Rectal smooth muscle tissue (tissue), 1 donor: Measurements from ENCODE around the gene GGCX.

Experiments
- H3K27ac ChIP-seq: one replicate; pipeline ENCODE4 v1.7.0; 2013; ENCODE audit warnings: low read depth, low read length, inconsistent platforms
- H3K27me3 ChIP-seq: one replicate; pipeline ENCODE4 v1.7.0; 2013; ENCODE audit warnings: low read length; ENCODE audit not compliant: control insufficient read depth, insufficient read depth
- H3K36me3 ChIP-seq: one replicate; pipeline ENCODE4 v1.7.0; 2013; ENCODE audit warnings: low read length; ENCODE audit not compliant: control insufficient read depth, insufficient read depth
- H3K4me1 ChIP-seq: one replicate; pipeline ENCODE4 v1.7.0; 2013; ENCODE audit warnings: low read length; ENCODE audit not compliant: control insufficient read depth, insufficient read depth
- H3K4me3 ChIP-seq: one replicate; pipeline ENCODE4 v1.7.0; 2013; ENCODE audit warnings: low read length
- H3K9ac ChIP-seq: one replicate; pipeline ENCODE4 v1.7.0; 2013; ENCODE audit warnings: low read length

Gene GGCX

DNA sequence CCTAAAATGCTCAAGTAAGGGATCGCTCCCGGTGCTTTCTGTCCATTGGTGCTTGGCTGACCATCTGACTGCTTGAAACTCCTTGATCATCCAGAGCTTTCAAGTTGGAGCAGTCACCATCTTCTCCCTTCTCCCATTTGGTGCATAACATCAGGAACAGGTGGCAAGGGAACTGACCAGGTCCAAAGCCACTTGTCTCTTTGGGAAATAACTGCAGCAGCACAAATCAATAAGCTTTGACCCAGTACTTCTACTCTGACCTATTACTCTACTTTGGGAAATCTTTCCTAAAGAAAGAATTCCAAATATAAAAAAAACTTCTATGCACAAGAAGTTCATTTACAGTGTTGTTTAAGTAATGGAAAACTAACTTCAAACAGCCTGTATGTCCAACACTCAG, 32.9 kb downstream of the GGCX start:
- Histone ChIP-seq H3K9ac (no peak overlapping the region), H3K27ac (no peak overlapping the region), H3K4me3 (no peak overlapping the region)

DNA sequence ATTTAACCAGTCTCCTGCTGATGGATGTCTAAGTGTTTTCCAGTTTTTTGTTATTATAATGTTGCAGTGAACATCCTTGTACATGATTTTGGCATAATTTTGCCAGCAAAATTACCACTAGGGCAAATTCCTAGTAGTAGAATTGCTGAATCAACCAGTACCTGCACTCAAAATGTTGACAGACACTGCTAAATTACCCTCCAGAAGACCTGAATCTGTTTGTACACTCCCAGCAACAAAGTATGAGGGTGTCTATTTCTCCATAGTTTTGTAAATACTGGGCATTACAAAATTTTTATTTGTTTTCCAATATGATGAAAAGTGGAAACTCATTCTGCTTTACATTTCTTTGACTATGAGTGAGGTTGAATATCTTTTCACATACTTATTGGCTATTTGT, 33.5 kb downstream of the GGCX start:
- no peak overlapping the region for H3K27ac ChIP-seq
- H3K9ac ChIP-seq = no peak overlapping the region
- H3K27me3 ChIP-seq = no peaks in the 10 kb centered on the region

More for the DNA sequence above, 32.9 kb downstream of the GGCX start:
- no peaks in the 10 kb centered on the region for H3K27me3 ChIP-seq
- H3K36me3 ChIP-seq = no peaks in the 10 kb centered on the region
- peaks cover 19% of the 10 kb centered on the region for H3K4me1 ChIP-seq

DNA sequence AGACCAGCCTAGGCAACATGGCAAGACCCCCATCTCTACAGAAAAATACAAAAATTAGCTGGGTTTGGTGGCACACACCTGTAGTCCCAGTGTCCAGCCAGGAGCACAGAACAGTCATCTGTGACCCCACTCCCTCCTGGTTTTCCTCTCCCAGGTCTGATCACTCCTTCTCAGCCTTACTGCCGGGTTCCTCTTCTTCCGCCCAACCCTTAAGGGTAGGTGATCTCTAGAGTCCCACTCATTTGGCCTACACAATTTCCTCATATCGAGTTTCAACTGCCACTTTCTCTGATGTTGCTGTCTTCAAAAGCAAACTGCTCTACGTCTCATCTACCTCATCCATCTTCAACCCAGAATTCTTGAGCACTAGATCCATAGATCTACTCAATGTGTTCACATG, 35.7 kb downstream of the GGCX start:
- Histone ChIP-seq H3K4me1 (peaks cover 19% of the 10 kb centered on the region), H3K9ac (no peak overlapping the region), H3K27me3 (no peaks in the 10 kb centered on the region), H3K36me3 (no peaks in the 10 kb centered on the region), H3K4me3 (no peak overlapping the region), H3K27ac (no peak overlapping the region)

More for the DNA sequence above, 33.5 kb downstream of the GGCX start:
- Histone ChIP-seq H3K36me3 (no peaks in the 10 kb centered on the region), H3K4me3 (no peak overlapping the region), H3K4me1 (peaks cover 19% of the 10 kb centered on the region)

DNA sequence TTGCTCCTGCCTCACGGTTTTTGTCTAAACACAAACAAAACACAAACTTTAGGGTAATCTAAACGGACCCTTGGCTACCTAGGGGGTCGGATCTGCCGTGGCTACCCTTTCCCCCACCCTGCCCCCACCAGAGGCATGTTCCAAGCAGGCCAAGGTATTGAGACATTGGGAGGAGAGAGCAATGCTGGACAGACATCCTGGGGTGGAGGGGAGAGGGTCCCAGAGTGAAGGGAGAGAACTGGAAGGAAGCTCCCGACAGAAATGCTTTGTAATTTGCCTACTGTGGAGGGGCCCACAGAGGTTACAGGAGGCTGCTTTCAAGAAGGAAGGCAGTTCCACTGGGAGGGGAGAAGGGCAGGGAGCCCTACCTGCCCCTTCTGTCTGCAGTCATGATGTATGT, 36.3 kb downstream of the GGCX start:
- no peaks in the 10 kb centered on the region for H3K36me3 ChIP-seq
- peak overlapping the region; percentile 75 for H3K27ac ChIP-seq
- H3K27me3 ChIP-seq = no peaks in the 10 kb centered on the region
- no peak overlapping the region for H3K4me3 ChIP-seq
- H3K4me1 ChIP-seq = peaks cover 19% of the 10 kb centered on the region
- H3K9ac ChIP-seq = no peak overlapping the region

DNA sequence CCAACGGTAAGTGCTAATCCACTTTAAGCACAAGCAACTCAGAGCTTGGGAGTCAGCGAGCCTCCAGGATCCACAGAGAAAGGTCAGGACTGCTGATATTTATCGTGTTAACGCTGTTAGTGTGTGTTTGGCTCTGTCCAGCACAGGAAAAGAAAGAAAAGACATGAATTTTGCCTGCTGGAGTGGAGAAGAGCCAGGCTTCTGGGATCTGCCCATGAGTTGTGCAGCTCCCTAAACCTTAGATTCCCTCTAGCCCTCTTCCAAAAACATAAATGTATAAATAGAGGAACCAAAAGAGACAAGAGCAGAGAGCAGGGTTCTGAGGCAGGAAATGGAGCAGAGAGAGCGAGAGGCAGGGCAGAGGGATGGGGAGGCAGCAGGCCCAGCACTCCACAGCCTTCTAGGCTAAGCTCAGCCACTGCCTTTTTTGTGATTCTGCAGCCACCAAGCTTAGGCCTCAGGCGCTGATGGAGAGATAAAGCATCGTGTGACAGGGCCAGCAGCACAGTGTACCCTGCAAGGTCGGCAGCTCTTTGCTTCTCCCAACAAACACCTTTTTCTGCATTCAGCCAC, 36.9 kb downstream of the GGCX start:
- no peaks in the 10 kb centered on the region for H3K36me3 ChIP-seq
- peak overlapping the region; percentile 75 for H3K27ac ChIP-seq
- H3K9ac ChIP-seq = no peak overlapping the region
- peaks cover 19% of the 10 kb centered on the region for H3K4me1 ChIP-seq
- no peaks in the 10 kb centered on the region for H3K27me3 ChIP-seq
- no peak overlapping the region for H3K4me3 ChIP-seq

DNA sequence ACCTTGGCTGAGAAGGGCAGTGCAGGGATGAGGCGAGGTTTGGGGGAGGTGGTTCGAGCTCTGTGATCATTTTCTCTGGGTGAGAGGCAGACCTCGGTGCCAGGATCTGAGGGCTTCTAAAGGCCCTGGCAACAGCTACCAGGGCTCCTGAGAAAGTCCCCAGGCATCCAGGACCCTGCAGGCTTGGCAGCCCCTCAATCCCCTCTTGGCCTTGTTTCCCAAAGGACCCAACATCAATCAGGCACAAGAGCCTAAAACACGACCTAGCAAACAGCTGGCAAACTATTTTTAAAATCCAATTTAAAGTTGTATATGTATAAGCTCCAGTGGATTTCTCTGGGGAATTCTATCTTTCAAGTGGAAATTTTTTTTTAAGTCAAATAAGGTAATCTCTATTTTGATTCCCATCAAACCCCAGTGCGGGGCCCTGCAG, 37.4 kb downstream of the GGCX start:
- H3K9ac ChIP-seq = no peak overlapping the region
- no peaks in the 10 kb centered on the region for H3K27me3 ChIP-seq
- H3K27ac ChIP-seq = peak overlapping the region; percentile 75
- H3K4me1 ChIP-seq = peaks cover 19% of the 10 kb centered on the region
- H3K4me3 ChIP-seq = no peak overlapping the region
- no peaks in the 10 kb centered on the region for H3K36me3 ChIP-seq

DNA sequence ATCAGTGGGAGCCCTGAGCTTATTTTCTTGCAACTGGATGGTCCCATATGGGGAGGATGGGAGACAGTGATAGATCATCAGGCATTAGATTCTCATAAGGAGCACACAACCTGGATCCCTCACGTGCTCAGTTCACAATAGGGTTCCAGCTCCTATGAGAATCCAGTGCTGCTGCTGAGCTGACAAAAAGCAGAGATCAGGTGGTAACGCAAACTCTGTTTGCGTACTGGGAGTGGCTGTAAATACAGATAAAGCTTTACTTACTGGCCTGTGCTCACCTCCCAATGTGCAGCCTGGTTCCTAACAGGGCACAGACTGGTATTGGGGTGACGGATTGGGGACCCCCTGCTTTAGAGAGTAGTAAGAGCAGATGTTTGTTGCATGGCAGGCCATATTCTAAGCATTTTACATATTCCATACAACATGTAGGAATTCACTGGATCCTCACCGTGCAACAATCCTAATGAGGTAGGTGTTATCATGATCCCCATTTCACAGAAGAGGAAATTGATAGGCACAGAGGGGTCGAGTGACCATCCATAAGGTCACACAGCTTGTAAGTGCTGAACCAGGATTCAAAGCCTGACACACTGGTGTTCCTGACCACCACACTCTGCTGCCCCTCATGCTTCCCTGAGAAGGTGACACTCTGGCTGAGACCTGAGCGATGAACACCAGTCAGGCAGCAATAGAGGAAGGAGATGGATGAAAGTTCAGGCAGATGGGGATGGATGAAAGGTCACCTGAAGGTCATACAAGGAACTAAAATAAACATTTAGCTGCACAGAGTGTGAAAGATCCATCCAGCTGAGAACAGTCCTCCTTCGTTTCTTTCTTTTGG, 38.0 kb downstream of the GGCX start:
- H3K27ac ChIP-seq = peak overlapping the region; percentile 75
- H3K36me3 ChIP-seq = no peaks in the 10 kb centered on the region
- H3K27me3 ChIP-seq = no peaks in the 10 kb centered on the region
- H3K4me3 ChIP-seq = no peak overlapping the region
- peaks cover 19% of the 10 kb centered on the region for H3K4me1 ChIP-seq
- H3K9ac ChIP-seq = no peak overlapping the region

DNA sequence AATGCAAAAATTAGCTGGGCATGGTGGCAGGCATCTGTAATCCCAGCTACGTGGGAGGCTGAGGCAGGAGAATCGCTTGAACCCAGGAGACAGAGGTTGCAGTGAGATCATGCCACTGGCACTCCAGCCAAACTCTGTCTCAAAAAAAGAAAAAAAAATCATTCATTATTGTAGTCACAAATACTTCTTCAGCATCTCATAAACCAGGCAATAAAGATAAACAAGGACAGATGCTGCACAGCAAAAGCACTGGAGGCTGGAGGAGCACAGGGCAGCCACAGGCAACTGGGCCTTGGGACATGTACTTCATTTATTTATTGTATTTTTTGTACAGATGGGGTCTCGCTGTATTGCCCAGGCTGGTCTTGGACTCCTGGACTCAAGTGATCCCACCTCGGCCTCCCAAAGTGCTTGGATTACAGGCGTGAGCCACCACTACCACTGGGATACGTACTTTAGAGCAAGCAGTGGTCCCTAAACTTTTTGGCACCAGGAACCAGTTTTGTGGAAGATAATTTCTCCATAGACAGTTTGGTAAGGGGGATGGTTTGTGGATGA, 39.1 kb downstream of the GGCX start:
- H3K9ac ChIP-seq = no peak overlapping the region
- no peaks in the 10 kb centered on the region for H3K36me3 ChIP-seq
- H3K27me3 ChIP-seq = no peaks in the 10 kb centered on the region
- peaks cover 19% of the 10 kb centered on the region for H3K4me1 ChIP-seq
- H3K27ac ChIP-seq = no peak overlapping the region
- H3K4me3 ChIP-seq = no peak overlapping the region

DNA sequence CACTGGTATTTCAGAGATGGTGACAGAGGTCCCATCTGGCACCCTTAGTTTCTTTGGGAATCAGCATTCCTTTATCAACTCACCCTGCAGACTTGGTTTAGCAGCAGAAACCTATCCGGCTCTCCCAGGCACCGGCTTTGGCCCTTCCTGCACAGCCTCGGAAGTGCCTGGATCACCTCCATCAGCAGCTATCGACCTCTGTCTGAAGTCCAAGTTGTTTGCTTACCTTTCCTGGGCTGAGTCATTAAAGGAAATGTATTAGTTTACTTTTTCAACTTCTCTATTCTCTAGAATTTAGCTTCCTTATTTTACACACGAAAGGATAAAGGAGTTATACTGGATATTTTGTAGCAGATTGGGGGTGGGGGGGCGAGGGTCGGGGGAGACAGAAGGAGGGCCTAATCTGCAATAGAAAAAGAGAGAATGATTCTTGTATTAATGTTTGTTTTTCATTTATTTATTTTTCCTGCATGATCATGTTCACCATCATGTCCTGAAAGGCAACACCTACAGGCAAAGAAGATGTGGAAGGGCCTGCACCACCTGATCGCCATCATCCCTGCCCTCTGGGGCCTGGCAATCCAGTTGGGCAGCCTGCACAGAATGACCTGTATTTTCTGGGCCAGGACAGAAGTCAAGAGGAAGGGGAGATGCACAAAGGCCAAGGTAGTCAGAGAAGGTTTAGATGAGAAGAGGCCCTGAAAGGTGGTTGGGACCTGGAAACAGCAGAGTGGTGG, 44.5 kb downstream of the GGCX start:
- no peaks in the 10 kb centered on the region for H3K4me1 ChIP-seq
- no peak overlapping the region for H3K9ac ChIP-seq
- no peak overlapping the region for H3K4me3 ChIP-seq
- H3K27me3 ChIP-seq = no peaks in the 10 kb centered on the region
- no peaks in the 10 kb centered on the region for H3K36me3 ChIP-seq
- no peak overlapping the region for H3K27ac ChIP-seq

DNA sequence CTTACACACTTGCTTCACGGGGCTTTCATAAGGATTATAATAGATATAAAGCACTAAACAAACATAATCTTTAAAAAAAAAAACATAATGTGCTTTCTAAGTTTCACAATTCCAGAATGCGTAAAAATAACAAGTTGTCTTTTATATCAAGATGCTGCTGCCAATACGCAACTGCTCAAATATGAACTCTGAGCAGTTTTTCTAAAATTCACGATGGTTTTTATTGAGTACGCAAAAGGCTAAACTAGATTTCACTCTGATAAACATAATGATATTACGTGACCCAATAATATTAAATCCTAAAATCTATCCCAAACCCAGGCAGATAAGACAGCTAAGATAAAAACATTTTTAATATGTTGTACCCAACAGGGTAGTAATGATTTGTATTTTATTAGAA, 47.0 kb downstream of the GGCX start:
- no peak overlapping the region for H3K4me3 ChIP-seq
- no peaks in the 10 kb centered on the region for H3K27me3 ChIP-seq
- H3K36me3 ChIP-seq = no peaks in the 10 kb centered on the region
- no peak overlapping the region for H3K9ac ChIP-seq
- H3K27ac ChIP-seq = no peak overlapping the region
- no peaks in the 10 kb centered on the region for H3K4me1 ChIP-seq

DNA sequence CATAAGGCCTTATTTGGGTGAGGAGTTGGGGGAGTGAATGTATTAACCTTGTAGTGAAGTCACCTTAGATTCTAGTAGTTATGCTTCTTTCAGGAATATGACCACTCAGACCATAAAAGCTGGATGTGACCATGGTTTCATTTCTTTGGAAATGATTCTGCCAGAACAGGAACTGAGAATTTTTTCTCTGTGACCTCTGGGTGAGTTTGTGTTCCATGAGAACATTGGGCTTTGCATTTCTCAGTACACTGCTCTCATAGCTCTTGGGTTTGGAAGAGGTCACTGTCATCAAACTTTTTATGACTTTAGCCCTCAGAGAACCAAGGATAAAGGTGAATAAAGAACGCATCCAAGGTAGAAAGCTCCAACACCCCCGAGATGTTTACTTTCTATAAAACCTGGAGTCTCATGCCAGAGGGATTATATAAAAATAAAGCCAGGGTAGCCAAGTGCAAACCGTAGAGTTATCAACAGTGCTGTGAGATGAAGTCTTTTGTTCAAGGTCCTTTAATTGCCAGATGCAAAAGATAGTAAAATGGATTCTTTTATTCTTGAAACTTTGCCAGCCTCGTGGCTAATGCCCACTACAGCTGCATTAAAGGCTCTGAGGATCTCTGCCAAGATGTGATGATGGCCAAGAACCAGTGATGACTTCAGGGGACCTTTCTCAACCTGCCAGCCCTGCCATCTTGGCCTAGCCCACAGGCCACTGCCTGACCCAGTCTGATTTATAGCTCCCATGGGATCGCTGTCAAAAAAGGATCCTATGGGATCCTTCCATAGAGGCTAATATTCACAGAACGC, 50.1 kb downstream of the GGCX start:
- Histone ChIP-seq H3K27ac (no peak overlapping the region), H3K27me3 (no peaks in the 10 kb centered on the region), H3K4me1 (no peaks in the 10 kb centered on the region), H3K9ac (no peak overlapping the region), H3K36me3 (no peaks in the 10 kb centered on the region), H3K4me3 (no peak overlapping the region)

DNA sequence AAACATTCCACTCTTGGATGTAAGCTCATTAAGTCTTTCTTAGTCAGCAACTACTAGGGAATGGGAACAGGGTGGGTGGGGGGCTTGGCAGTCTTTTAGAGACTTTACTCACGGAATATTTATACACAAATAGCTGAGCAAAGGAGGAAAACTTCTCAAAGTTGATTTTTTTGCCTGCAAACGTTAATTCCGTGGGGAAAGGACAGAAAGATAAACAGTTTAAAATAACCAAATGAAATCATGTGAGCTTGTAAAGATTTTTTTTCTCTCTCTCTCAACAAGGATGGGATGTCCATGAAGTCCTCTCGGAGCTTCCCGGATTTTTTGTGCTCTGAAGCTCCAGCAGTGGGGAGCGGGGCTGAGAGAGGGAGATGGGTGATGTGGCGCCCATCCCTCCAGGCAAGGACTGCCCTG, 54.5 kb downstream of the GGCX start:
- H3K9ac ChIP-seq = no peak overlapping the region
- no peaks in the 10 kb centered on the region for H3K4me1 ChIP-seq
- H3K36me3 ChIP-seq = no peaks in the 10 kb centered on the region
- H3K27ac ChIP-seq = no peak overlapping the region
- no peaks in the 10 kb centered on the region for H3K27me3 ChIP-seq
- no peak overlapping the region for H3K4me3 ChIP-seq
